Measurements from ENCODE around the gene FBXO27. TPM values are rescaled to one million over a fixed set of nuclear protein-coding genes. Genes with fewer than 3 reads are reported as not detected.
"Not testable (repeated sequence)": the region's sequence is repeated elsewhere in the genome, so short reads cannot be mapped to it uniquely, and the experiment has no call there.

The FBXO27 gene
- total RNA-seq, 2 donors from 2014 or later = 15.9 to 26.4 TPM

DNA sequence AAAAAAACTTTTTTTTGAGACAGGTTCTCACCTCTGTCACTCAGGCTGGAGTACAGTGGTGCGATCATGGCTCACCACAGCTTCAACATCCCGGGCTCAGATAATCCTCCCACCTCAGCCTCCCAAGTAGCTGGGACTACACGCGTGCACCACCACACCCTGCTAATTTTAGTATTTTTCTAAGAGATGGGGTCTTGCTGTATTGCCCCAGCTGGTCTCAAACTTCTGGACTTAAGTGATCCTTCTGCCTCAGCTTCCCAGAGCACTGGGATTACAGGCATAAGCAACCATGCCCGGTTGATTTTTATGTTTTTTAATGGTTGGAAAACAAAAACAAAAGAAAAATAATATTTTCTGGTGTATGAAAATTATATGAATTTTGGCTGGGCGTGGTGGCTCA is 42.6 kb upstream of the FBXO27 start:
- no peaks in the 10 kb centered on the region for H3K9me3 ChIP-seq
- TF ChIP-seq POLR2A (IDR thresholded peaks at IDR 0.05) (no peak), POLR2AphosphoS5 (IDR thresholded peaks at IDR 0.05) (no peak)
- TF ChIP-seq, protein P1, sequence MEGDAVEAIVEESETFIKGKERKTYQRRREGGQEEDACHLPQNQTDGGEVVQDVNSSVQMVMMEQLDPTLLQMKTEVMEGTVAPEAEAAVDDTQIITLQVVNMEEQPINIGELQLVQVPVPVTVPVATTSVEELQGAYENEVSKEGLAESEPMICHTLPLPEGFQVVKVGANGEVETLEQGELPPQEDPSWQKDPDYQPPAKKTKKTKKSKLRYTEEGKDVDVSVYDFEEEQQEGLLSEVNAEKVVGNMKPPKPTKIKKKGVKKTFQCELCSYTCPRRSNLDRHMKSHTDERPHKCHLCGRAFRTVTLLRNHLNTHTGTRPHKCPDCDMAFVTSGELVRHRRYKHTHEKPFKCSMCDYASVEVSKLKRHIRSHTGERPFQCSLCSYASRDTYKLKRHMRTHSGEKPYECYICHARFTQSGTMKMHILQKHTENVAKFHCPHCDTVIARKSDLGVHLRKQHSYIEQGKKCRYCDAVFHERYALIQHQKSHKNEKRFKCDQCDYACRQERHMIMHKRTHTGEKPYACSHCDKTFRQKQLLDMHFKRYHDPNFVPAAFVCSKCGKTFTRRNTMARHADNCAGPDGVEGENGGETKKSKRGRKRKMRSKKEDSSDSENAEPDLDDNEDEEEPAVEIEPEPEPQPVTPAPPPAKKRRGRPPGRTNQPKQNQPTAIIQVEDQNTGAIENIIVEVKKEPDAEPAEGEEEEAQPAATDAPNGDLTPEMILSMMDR (IDR thresholded peaks at IDR 0.05) = no peak
- H3K4me3 ChIP-seq = no peak overlapping the region
- DNase-seq (ENCODE audit: low spot score) = no peak
- intact Hi-C loops (cut with DNase I) = no loop called here
- no peaks in the 10 kb centered on the region for H3K27me3 ChIP-seq (replicated peaks; ENCODE audit: insufficient read depth)
- no peaks in the 10 kb centered on the region for H3K36me3 ChIP-seq
- H3K27ac ChIP-seq = no peak overlapping the region
- 96% methylated on average over 6 of the region's 6 CpGs for WGBS
- no peaks in the 10 kb centered on the region for H3K4me1 ChIP-seq (replicated peaks)

DNA sequence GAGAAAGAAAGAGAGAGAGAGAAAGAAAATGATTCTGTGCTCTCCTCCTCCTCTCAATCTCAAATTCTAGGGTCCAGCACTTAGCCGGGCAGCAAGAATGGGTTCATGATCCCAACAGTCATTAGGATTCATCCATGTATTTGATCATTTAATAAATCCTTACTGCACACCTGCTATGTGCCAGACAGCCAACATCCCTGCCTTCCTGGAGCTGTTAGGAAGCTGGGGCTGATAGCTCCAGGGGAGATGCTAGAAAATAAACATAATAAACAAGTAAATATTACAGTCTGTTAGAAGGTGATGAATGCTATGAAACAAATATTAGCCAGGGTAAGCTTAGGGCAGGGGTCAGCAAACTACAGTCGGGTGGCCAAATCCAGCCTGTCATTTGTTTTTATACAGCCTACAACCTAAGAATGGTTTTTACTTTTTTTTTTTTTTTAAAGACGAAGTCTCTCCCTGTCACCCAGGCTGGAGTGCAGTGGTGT is 41.9 kb upstream of the FBXO27 start:
- Histone ChIP-seq H3K27me3 (replicated peaks; ENCODE audit: insufficient read depth) (no peaks in the 10 kb centered on the region), H3K27ac (no peak overlapping the region), H3K9me3 (no peaks in the 10 kb centered on the region), H3K4me3 (no peak overlapping the region), H3K36me3 (no peaks in the 10 kb centered on the region), H3K4me1 (replicated peaks) (no peaks in the 10 kb centered on the region)
- no peak for TF ChIP-seq POLR2AphosphoS5 (IDR thresholded peaks at IDR 0.05)
- no peak for TF ChIP-seq POLR2A (IDR thresholded peaks at IDR 0.05)
- TF ChIP-seq, protein P1 (IDR thresholded peaks at IDR 0.05) = no peak
- 57% methylated on average over 3 of the region's 3 CpGs for WGBS
- intact Hi-C loops (cut with DNase I) = no loop called here
- no peak for DNase-seq (ENCODE audit: low spot score)

- Histone ChIP-seq H3K36me3 (no peaks in the 10 kb centered on the region), H3K27me3 (replicated peaks; ENCODE audit: insufficient read depth) (no peaks in the 10 kb centered on the region), H3K9me3 (no peaks in the 10 kb centered on the region), H3K4me3 (no peak overlapping the region), H3K27ac (no peak overlapping the region), H3K4me1 (replicated peaks) (no peaks in the 10 kb centered on the region)
- 93% methylated on average over 5 of the region's 5 CpGs for WGBS
- DNase-seq (ENCODE audit: low spot score) = no peak
- intact Hi-C loops (cut with DNase I) = no loop called here
- TF ChIP-seq POLR2A (IDR thresholded peaks at IDR 0.05) = no peak
- TF ChIP-seq, protein P1 (IDR thresholded peaks at IDR 0.05) = no peak
- TF ChIP-seq POLR2AphosphoS5 (IDR thresholded peaks at IDR 0.05) = no peak
These were observed 38.5 kb upstream of the FBXO27 start for GRCh38 chr19:39070888-39071287.

- WGBS = 88% methylated on average over 6 of the region's 6 CpGs
- H3K4me3 ChIP-seq; DNase-seq (ENCODE audit: low spot score); H3K27ac ChIP-seq; H3K9me3 ChIP-seq; intact Hi-C loops (cut with DNase I); H3K36me3 ChIP-seq; H3K4me1 ChIP-seq (replicated peaks); H3K27me3 ChIP-seq (replicated peaks; ENCODE audit: insufficient read depth): not testable (repeated sequence)
These were observed 35.9 kb upstream of the FBXO27 start for GRCh38 chr19:39068259-39068658.

GRCh38 chr19:39067104-39067503 is 34.8 kb upstream of the FBXO27 start:
- intact Hi-C loops (cut with DNase I) = no loop called here
- H3K27me3 ChIP-seq (replicated peaks; ENCODE audit: insufficient read depth) = no peaks in the 10 kb centered on the region
- TF ChIP-seq POLR2AphosphoS5 (IDR thresholded peaks at IDR 0.05) = no peak
- TF ChIP-seq, protein P1 (IDR thresholded peaks at IDR 0.05) = no peak
- no peak for TF ChIP-seq POLR2A (IDR thresholded peaks at IDR 0.05)
- no peaks in the 10 kb centered on the region for H3K9me3 ChIP-seq
- no peaks in the 10 kb centered on the region for H3K36me3 ChIP-seq
- H3K4me1 ChIP-seq (replicated peaks) = no peaks in the 10 kb centered on the region
- no peak overlapping the region for H3K4me3 ChIP-seq
- no peak overlapping the region for H3K27ac ChIP-seq
- no peak for DNase-seq (ENCODE audit: low spot score)
- WGBS = 92% methylated on average over 4 of the region's 4 CpGs

Measured in prostate gland (tissue), 2 donors.